ENCODE results near the gene STX1A.

STX1A gene

DNA sequence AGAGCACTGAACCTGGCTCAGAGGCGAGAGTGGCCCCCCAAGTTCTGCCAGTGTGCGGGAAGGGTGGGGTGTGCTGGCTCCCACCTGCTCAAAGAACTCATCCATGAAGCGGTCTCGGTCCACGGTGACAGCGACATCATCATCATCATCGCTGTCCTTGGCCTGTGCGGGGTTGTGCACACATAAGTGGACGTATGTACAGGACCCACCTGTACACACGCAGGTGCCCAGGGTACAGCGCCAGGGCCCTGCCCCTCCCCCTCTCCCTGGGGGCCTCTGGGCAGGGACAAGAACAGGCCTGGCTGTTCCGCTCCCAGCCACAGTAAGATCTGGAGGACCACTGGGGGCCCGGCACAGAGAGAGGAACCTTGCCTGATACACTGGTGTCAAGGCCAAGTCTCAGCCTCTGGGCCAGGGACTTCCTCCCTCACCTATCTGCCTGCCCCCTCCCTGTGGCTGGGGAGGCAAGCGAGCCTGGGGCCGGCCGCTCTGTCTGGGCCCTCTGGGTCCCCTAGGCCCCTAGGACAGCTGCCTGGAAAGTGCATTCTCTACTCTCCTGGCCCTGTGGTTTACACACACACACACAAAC, 10.4 kb downstream of the STX1A start:
- DNase-seq (ENCODE audit: low read depth in 2 of 2, low spot score in 1 of 2), result no peak

DNA sequence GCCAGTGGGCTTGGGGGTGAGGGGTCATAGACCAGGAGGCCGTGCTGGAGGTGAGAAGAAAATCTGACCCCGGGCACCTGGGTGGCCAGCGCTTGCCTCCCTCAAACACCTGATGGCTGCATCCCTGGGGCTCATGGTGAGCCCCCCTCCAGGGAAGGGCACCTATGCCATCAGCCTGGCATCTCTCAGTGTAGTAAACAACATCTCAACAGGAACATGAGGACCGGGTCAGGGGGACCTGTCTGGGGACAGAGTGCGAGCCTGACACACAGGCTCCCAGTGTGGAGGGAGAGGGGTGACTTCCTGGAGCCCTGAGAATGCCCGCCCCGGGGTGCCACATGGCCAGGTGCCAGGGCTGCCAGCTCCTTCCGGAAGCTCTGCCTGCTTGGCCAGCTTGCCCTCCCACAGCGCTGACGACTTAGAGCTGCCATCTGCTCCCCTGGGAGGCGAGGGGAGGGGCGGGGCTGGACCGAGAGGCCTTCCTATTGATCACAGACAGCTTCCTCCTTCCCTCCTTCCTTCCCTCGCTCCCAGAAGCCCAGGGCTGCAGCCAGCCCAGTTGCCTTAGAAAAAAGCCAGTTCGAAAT, 12.3 kb downstream of the STX1A start:
- DNase-seq (ENCODE audit: low read depth in 2 of 2, low spot score in 1 of 2), result no peak

DNA sequence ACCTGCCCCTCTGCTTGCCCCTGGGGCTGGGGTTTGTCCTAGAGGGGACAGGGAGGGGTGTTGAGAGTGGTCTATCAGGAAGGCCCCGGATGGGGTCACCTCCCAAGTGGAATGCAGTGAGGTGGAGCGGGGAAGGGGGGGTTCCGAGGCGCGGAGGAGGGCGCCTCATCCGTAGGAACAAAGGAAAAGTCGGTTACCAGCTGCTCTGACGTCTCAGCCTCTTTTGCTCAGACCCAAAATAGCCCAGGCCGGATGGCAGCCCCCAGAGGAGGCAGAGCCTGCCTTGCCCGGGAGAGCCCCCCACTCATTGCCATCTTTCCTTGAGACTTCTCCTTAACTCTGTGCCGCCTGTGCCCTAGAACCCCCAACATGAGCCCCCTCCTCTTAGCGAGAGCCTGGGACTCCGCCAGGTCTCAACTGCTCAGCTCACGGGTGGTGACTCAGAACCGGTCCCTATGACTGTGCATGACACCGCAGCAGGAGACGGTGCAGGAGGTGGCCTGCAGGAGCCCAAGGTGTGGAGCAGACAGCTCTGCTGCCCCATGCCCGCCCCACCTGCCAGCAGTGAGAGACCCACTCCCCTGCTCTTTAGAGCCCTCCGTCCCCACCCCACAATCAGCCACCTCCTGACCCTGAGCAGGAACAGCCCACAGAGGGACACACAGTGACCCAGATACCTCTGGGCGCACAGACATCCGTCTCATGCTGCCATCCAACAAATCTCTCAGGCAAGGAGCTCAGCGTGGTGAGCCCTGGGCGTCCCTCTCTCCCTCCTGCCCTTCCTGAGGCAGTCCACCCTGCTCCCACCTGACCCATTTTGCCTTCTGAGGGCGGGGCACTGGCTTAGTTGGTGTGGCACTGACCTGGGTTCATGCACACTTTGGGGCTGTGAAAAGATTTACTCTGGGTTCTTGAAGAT, 13.1 kb downstream of the STX1A start:
- no peak for DNase-seq (ENCODE audit: low read depth in 2 of 2, low spot score in 1 of 2)

- no peak for DNase-seq (ENCODE audit: low read depth in 2 of 2, low spot score in 1 of 2)
Measured at GRCh38 chr7:73705551-73705920, 13.9 kb downstream of the STX1A start.

GRCh38 chr7:73704640-73705550, 14.6 kb downstream of the STX1A start:
- no peak for DNase-seq (ENCODE audit: low read depth in 2 of 2, low spot score in 1 of 2)

GRCh38 chr7:73703757-73704639, 15.5 kb downstream of the STX1A start:
- DNase-seq (ENCODE audit: low read depth in 2 of 2, low spot score in 1 of 2), result no peak

DNA sequence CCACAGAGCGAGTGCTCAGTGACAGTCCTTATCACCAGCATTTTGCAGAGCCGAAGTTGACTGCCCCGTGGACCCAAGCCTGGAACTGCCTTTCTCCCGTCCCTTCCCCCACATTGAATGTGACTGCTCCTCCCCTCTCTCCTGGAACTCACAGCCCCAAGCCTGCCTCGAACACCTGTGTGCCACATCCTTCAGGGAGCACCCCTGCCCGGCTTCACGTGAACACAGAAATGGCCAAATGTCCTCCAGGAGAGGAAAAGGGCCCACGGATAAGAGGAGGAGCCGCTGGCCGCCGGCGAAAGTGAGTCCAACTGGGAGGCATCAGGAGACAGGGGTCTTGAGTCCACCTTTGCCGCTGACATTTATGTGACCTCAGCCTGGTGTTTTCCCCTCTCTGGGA, 16.2 kb downstream of the STX1A start:
- DNase-seq (ENCODE audit: low read depth in 2 of 2, low spot score in 1 of 2), result no peak

DNA sequence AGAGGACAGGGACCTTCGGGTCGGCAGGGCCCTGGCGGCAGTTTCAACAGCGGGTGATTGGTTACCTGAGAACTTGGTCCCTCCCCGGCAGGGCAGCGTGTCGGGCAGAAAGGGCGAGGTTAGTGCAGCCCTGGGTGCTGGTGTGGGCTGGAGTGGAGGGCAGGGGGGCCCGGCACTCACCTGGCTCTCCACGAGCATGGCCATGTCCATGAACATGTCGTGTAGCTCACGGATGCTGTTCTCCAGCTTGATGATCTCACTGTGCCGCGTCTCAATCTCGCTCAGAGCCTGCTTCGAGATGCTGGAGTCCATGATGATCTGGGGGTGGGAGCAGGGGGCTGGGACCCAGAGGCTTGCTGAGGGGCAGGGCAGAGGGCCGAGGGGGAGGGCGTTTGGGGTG, 16.8 kb downstream of the STX1A start:
- no peak for DNase-seq (ENCODE audit: low read depth in 2 of 2, low spot score in 1 of 2)

DNA sequence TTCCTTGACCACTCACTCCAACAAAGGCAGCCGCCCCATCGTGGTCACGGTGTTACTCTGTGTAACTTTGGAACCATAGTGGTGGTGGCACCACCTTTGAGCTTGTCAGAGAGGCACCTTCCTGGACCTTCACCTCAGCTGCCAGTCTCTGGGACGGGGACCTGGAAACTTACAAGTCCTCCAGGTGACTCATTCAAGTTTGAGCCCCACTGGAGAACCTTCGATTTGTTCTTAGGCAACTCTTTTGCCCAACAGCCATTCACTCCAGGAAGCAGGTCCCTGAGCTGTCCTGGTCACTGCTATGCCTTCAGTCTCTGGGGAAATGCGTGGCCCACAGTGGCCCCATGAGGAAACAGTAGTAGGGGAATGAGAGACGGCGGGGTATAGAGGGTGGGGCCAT, 17.2 kb downstream of the STX1A start:
- no peak for DNase-seq (ENCODE audit: low read depth in 2 of 2, low spot score in 1 of 2)

- DNase-seq (ENCODE audit: low read depth in 2 of 2, low spot score in 1 of 2), result no peak
Measured at GRCh38 chr7:73701357-73701995, 18.0 kb downstream of the STX1A start.

- DNase-seq (ENCODE audit: low read depth in 2 of 2, low spot score in 1 of 2), result no peak
Measured at GRCh38 chr7:73700581-73701134, 18.8 kb downstream of the STX1A start.

DNA sequence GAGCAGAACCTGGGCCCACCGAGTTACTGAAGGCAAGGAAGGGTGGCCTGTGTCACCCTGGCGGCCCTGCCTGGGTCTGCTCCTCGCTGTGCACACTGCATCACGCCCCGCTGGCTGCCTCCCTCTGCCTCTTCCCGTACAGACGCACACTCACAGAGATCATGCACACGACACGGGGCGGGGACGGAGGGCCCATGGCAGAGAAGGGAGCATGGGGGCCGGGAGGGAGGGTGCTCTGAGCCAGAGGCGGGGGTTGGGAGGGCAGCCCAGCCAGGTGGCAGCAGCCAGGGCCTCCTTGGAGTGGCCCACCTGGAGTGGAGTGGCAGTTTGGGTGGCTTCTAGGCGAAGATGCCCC, 19.4 kb downstream of the STX1A start:
- DNase-seq (ENCODE audit: low read depth in 2 of 2, low spot score in 1 of 2), result no peak

DNA sequence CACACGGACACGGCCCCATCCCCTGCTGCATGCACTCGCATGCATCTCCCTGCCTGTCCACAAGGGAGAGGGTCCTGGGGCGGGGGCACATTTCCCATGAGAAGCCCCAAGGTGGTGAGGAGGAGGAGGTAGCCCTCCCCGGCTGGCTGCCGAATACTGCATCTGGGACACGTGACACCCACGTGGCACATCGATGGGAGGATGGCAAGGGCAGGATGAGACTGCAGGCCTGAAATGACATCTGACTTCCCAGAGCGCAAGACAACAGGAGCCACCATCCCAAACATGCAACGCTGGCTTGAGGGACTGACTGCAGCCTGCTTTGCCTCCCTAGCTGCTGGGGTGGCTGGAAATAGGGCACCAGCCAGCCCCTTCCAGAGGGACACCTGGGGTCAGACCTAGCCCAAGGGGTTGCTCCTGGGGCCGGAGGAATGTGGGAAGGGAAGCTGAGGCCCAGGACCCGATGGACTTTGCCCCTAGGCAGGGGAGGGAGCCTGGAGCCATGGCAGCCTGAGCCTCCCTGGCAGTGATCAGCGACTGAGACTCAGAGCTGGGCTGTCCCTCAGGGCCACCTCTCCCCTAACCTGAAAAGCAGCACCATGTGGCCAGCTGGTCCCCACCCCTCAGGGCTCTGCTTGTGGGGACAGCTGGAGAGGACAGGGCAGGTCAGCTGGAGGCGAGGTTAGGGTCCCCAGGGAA, 19.9 kb downstream of the STX1A start:
- DNase-seq (ENCODE audit: low read depth in 2 of 2, low spot score in 1 of 2), result no peak

GRCh38 chr7:73698410-73698809, 21.1 kb downstream of the STX1A start:
- no peak for DNase-seq (ENCODE audit: low read depth in 2 of 2, low spot score in 1 of 2)

GRCh38 chr7:73696372-73696771, 23.1 kb downstream of the STX1A start:
- no peak for DNase-seq (ENCODE audit: low read depth in 2 of 2, low spot score in 1 of 2)

DNA sequence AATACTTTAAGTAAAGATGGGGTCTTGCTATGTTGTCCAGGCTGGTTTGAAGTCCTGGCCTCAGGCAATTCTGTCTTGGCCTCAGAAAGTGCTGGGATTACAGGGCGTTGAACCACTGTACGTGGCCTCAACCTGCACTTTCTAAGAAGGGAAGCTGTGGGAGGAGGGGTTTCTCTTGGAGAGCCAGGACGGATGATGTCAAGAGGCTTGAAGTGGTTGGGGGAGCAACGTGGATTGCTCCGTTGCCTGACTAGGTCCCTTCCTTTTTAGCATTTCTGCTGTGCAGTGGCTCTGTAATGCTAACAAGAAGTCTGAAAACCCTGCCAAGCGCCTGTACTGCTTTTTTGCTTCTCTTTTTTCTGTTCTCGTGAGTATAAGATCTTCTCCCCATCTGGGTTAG, 28.8 kb downstream of the STX1A start:
- no peak for DNase-seq (ENCODE audit: low read depth in 2 of 2, low spot score in 1 of 2)

DNA sequence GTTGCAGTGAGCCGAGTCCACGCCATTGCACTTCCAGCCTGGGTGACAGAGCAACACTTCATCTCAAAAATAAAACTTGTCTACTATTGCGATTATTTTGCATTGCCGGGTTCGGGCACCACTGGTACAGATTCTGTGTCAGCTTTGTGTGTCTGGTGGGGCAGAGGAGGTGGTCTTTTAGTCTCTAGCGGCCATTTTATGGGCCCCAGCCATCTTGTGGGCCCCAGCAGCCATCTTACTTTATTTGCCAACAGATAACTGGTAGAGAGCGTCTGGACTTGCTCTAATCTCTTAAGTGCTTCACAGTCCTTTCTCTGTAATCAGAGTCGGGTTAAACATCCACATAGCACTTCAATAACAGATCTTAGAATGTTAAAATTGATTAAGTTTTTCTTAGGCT, 31.2 kb downstream of the STX1A start:
- DNase-seq (ENCODE audit: low read depth in 2 of 2, low spot score in 1 of 2), result no peak

- no peak for DNase-seq (ENCODE audit: low read depth in 2 of 2, low spot score in 1 of 2)
Measured at GRCh38 chr7:73685311-73685710, 34.2 kb downstream of the STX1A start.

Data from stimulated activated CD8-positive, alpha-beta memory T cell treated with anti-CD3 and anti-CD28 coated beads, Interleukin-4, amount 100 ng/mL, for 1 hour (primary cell).